ENCODE data around the gene DLL1.
A peak's percentile ranks its signal among the peaks of the same experiment; 100 is the strongest.

DLL1 gene

DNA sequence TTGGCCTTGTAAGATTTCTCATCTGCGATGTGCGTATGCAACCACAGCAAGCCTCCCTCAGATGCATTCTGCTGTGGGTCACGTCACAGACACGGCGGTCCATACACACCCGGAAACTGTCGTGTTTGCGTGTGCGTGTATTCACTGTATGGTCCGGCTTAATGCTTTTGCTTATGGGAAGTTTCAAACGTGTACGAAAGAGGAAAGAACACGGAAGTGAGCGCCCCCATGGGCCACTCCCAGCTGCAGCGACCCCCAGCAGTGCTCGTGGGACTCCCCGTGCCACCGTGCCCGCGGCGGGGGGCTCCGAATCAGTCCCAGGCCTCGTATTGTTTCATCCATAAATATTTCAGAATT, 10.2 kb downstream of the DLL1 start:
- Mint-ChIP-seq H3K36me3 (ENCODE audit: low read depth) (peaks cover 4% of the 10 kb centered on the region), H3K27me3 (peaks cover 8% of the 10 kb centered on the region), H3K9me3 (no peaks in the 10 kb centered on the region), H3K27ac (no peak overlapping the region), H3K4me1 (ENCODE audit: low read depth) (peaks cover 37% of the 10 kb centered on the region), H3K4me3 (peak overlapping the region; percentile 24)

DNA sequence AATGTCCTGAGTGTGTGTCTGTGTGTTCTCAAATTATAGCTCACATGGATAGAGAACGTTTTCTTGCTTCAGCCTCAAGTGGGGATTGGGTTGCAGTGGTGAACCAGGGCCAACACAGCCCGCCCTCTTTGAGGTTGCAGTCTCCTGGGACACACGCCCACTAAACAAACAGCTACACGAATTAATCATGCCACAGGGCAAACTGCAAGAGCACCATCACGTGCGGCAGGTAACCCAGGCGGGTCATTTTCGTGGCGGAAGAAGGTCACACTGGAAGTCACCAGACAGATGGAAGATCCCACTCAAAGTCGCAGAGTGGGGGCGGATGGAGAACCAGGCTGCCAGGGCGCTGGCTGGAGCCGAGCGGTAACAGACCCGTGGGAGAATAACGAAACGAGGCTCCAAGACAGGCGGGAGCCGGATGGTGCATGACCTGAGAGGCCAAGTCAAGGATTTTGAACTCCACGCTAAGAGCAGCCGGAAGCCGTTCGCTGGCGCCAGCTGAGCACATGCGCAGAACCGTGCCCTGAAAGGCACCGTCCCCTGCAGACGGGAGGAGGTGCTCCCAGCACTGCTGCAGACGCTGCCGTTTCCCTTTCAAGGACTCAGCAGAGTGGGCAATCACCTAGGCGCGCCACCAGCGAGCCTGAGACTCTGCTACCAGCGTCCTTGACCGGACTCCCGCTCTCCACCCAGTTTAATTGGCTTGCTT, 10.7 kb downstream of the DLL1 start:
- Mint-ChIP-seq H3K4me3 (no peak overlapping the region), H3K9me3 (no peaks in the 10 kb centered on the region), H3K36me3 (ENCODE audit: low read depth) (peaks cover 4% of the 10 kb centered on the region)

DNA sequence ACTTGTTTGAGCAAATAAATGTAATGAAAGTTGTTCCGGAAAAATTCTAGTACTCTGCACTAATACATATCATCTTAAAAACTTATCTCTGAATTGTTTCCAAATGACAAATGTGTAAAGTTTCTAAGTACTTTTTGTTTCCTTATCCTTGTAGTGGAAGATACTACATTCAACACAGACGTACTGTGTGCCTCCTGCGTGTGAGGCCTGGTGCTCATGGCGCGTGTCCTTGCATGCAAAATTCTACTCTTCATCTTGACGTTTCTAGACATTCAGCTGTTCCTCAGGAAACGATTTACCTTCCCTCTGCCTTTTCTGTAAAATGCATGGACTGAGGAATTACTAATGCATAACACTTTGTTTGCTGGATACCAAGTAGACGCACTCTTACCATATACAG, 11.5 kb downstream of the DLL1 start:
- Mint-ChIP-seq H3K36me3 (ENCODE audit: low read depth) (peaks cover 4% of the 10 kb centered on the region), H3K4me3 (no peak overlapping the region), H3K27me3 (peaks cover 8% of the 10 kb centered on the region), H3K4me1 (ENCODE audit: low read depth) (peaks cover 37% of the 10 kb centered on the region), H3K27ac (no peak overlapping the region), H3K9me3 (no peaks in the 10 kb centered on the region)

More for the DNA sequence above, 10.7 kb downstream of the DLL1 start:
- Mint-ChIP-seq H3K27me3 (peaks cover 8% of the 10 kb centered on the region), H3K4me1 (ENCODE audit: low read depth) (peaks cover 37% of the 10 kb centered on the region), H3K27ac (no peak overlapping the region)

DNA sequence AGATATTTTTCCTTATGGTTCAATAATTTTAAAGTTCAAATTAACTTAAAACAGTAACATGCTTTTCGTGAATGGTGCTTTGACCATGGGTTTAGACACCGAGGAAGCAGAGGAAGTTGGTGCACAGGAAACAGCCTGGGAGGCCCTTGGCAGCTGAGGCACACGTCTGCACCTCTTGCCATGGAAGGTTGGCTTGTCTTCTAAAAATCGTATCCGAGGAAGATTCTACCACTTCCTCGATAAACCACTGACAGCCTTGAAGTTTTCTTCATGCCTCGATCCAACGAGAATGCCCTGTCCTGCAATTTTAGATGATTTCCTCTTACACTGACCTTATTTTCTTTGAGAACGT, 12.2 kb downstream of the DLL1 start:
- H3K27ac Mint-ChIP-seq: peak overlapping the region; percentile 71
- H3K9me3 Mint-ChIP-seq: no peaks in the 10 kb centered on the region
- H3K4me3 Mint-ChIP-seq: no peak overlapping the region
- H3K36me3 Mint-ChIP-seq (ENCODE audit: low read depth): peaks cover 8% of the 10 kb centered on the region
- H3K27me3 Mint-ChIP-seq: peaks cover 8% of the 10 kb centered on the region
- H3K4me1 Mint-ChIP-seq (ENCODE audit: low read depth): peaks cover 37% of the 10 kb centered on the region

DNA sequence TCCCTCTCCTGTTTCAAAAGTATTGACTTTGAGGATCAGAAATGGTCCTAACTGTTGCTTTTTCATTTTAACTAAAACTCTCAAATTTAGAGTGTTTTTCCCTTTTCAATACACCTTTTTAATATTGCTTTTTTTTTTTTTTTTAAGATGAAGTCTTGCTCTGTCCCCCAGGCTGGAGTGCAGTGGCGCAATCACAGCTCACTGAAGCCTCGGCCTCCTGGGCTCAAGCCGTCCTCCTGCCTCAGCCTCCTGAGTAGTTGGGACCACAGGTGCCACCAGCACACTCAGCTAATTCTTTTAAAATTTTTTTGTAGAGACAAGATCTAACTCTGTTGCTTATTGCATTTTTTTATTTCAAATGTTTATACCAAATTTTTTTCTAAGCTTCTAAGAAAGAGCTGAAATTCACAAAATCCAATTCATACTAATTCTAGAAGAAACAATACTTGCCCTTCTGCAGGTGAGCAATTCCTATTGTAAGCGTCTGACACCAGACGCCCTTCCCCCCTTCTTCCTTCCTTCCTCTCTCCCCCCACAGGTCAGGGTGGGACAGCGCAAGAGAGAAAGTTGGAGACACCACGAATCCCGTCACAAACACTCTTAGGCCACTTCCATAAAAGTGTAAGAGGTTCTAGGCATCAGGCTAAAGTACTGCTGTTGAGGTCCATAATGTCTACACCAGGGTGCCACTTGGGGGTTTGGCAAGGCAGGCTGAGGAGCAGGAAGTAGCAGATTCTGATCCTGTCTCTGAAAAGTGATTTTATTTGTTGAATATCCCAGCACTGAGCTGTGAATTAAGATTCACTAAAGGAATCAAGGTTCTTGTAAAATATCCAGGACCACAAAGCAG, 12.8 kb downstream of the DLL1 start:
- Mint-ChIP-seq H3K4me3 (peak overlapping the region; percentile 42), H3K4me1 (ENCODE audit: low read depth) (peaks cover 37% of the 10 kb centered on the region), H3K9me3 (no peaks in the 10 kb centered on the region), H3K27ac (peak overlapping the region; percentile 71), H3K27me3 (peaks cover 8% of the 10 kb centered on the region), H3K36me3 (ENCODE audit: low read depth) (peaks cover 11% of the 10 kb centered on the region)

DNA sequence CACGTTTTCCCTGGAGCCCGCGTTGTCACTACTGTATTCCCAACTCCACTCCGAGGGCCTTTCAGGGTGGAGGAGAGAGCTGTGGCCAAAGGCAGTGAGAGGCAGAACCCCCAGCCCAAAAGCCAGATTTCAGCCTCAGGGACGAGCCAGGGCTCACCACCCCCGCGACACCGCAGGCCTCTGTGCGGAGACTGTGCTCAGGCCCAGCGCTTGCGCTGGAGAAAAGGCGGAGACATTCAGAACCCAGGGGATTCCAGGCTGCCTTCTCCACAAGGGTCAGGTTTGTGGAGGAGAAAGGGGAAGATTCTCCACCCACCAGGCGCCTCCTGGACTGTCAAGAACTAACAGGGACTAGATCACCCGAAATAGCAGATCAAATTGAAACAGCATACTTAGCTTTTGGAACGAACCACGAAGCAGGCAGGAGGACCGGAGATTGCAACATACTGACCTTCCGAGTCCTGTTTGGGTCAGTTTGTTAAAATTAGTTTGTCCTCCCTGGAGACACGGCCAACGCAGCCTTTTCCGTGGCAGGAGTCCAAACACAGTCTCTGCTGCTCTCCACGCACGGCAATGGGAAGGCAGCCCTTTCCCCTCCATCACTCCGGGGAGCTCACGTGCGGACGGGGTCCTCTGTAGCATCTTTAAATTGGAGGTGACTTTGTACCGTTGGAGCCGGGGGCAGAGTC, 14.4 kb downstream of the DLL1 start:
- peaks cover 7% of the 10 kb centered on the region for H3K36me3 Mint-ChIP-seq (ENCODE audit: low read depth)
- H3K4me3 Mint-ChIP-seq: no peak overlapping the region
- H3K27me3 Mint-ChIP-seq: peaks cover 8% of the 10 kb centered on the region
- H3K27ac Mint-ChIP-seq: no peak overlapping the region
- no peaks in the 10 kb centered on the region for H3K9me3 Mint-ChIP-seq
- H3K4me1 Mint-ChIP-seq (ENCODE audit: low read depth): peaks cover 51% of the 10 kb centered on the region

DNA sequence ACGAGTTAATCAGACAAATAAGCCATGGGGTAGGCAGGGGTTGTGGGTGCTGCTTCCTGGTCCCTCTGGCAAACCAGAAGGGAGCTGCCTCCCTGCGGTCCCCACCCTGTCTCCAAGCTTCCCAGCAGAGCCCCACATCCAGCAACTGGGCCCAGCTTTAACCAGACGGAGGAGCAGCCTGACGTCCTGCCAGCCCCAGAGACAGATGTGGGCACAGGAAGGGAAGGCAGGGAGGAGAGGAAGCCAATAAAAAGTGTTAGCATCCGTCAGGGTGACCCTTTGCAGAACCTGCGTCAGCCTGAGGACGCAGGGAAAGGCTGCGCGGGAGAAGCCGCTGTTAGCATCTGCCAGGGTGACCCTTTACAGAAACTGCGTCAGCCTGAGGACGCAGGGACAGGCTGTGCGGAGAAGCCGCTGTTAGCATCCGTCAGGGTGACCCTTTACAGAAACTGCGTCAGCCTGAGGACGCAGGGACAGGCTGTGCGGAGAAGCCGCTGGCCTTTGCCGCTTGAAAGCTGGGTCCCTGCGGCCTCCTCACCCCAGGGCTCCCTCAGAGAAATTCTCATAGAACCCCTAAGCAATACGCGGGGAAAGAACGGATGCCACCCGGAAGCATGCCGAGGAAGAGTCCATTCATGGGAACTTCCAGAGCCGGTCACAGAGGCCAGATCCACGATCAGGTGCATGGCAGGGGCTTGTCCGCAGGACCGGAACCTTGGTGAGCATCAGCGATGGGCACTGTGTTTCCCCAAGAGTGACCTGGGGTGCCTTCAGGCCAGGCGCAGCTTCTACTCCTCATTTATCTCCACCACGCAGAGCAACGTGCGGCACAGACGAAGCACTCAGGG, 15.9 kb downstream of the DLL1 start:
- Mint-ChIP-seq H3K27me3 (peaks cover 6% of the 10 kb centered on the region), H3K27ac (no peak overlapping the region), H3K4me3 (no peak overlapping the region), H3K36me3 (ENCODE audit: low read depth) (peaks cover 7% of the 10 kb centered on the region), H3K9me3 (no peaks in the 10 kb centered on the region), H3K4me1 (ENCODE audit: low read depth) (peaks cover 56% of the 10 kb centered on the region)

DNA sequence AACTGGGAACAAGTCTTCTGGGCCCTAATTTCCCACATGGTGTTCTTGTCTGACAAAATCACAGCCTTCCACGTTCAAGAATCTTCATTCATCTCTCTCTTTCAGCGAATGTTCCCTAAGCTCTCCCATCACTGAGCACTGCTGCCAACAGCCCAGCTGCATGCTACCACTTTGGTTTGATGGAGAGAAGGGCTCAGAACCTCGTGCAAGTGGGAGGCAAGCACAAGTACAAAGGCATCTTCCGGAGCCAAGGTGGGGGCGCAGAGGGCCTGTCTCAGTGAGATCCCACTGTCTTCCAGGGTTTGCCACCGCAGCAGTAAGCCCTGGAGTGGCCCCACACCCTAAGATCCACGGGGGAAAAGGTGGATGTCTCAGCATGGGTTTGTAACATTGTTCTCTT, 17.2 kb downstream of the DLL1 start:
- H3K27me3 Mint-ChIP-seq: no peaks in the 10 kb centered on the region
- no peaks in the 10 kb centered on the region for H3K9me3 Mint-ChIP-seq
- H3K4me1 Mint-ChIP-seq (ENCODE audit: low read depth): peaks cover 45% of the 10 kb centered on the region
- peaks cover 7% of the 10 kb centered on the region for H3K36me3 Mint-ChIP-seq (ENCODE audit: low read depth)
- H3K27ac Mint-ChIP-seq: no peak overlapping the region
- H3K4me3 Mint-ChIP-seq: no peak overlapping the region

DNA sequence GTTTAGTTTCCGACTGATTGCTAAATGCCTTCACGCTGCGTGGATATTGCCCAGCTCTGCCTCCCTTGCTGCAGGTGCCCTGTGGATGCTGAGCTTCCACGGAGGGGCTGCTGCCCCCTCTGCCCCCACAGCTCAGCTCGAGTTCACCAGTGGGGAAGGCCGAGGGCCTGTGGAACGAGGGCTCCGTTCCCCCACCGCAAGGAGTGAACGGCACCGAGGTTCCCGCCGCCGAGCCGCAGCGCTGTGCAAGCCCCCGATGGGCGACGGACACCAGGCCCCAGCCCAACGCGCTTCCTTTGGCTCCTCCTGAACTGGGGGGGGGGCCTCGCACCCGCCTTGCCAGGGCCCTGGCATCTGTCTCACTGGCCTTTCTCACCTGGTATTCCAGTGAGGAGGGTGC, 17.7 kb downstream of the DLL1 start:
- Mint-ChIP-seq H3K4me3 (no peak overlapping the region), H3K4me1 (ENCODE audit: low read depth) (peaks cover 40% of the 10 kb centered on the region), H3K27me3 (no peaks in the 10 kb centered on the region), H3K9me3 (no peaks in the 10 kb centered on the region), H3K27ac (no peak overlapping the region), H3K36me3 (ENCODE audit: low read depth) (peaks cover 7% of the 10 kb centered on the region)

DNA sequence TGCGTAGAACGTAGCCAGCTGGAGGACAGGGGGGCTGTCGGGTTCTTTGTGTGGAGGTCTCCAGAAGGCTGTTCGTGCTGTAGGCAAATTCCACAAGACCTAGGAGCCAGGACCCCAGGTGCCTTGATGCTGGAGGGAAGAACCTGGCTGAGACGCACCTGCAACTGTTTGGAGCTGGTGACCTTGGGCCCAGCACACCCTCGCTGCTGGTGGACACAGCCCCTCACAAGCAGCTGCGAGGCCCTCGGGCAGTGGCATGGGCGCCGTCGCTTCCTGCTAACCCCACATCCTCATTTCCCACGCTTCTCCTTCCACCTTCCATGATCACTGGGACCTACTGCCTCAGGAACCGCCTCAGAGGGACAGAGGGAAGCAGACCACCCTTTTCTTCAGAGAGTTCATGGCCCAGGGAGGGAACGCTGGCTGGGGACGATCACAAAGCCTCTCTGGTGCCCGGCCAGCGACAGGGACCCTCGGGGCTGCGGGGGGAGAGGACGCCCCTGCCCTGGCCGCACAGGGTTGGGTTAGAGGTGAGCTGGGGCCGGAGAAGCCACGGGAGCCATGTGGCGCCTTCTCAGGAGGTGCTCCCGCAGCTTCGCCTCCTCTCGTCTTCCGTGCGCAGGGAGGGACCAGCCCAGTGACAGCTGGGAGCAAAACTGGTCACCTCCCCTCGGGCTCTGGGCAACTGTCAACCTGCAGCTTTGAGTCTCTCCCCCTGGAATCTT, 18.4 kb downstream of the DLL1 start:
- H3K36me3 Mint-ChIP-seq (ENCODE audit: low read depth): peaks cover 7% of the 10 kb centered on the region
- no peaks in the 10 kb centered on the region for H3K9me3 Mint-ChIP-seq
- H3K4me3 Mint-ChIP-seq: peak overlapping the region; percentile 77
- peaks cover 34% of the 10 kb centered on the region for H3K4me1 Mint-ChIP-seq (ENCODE audit: low read depth)
- H3K27me3 Mint-ChIP-seq: no peaks in the 10 kb centered on the region
- peak overlapping the region; percentile 78 for H3K27ac Mint-ChIP-seq

DNA sequence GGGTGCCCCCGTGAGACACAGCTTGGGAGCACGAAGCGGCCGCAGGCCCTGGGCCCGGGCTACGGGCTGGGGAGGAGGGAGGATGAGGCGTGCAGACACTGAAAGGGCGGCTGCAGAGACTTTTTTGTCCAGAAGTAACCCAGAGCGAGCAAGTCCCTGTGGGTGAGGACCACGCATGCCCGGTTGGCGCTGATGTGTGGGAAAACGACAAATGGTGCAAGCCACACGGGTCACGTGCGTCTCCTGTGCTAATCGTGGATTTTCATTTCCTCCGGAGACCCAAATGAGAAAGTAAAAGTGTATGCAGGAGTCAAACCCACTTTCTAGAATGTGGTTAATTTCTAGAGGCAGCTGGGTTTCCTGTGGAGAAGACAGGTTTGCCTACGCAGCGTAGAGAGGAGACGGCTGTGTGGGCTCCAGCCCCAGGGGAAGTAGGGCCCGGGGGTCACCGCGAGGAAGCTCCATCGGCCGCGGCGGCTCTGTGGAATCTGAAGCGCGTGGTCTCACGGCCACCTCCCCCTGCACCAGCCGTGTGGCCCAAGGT, 19.0 kb downstream of the DLL1 start:
- Mint-ChIP-seq H3K27ac (peak overlapping the region; percentile 78), H3K9me3 (no peaks in the 10 kb centered on the region), H3K4me1 (ENCODE audit: low read depth) (peaks cover 28% of the 10 kb centered on the region), H3K4me3 (peak overlapping the region; percentile 77), H3K36me3 (ENCODE audit: low read depth) (peaks cover 7% of the 10 kb centered on the region), H3K27me3 (no peaks in the 10 kb centered on the region)

DNA sequence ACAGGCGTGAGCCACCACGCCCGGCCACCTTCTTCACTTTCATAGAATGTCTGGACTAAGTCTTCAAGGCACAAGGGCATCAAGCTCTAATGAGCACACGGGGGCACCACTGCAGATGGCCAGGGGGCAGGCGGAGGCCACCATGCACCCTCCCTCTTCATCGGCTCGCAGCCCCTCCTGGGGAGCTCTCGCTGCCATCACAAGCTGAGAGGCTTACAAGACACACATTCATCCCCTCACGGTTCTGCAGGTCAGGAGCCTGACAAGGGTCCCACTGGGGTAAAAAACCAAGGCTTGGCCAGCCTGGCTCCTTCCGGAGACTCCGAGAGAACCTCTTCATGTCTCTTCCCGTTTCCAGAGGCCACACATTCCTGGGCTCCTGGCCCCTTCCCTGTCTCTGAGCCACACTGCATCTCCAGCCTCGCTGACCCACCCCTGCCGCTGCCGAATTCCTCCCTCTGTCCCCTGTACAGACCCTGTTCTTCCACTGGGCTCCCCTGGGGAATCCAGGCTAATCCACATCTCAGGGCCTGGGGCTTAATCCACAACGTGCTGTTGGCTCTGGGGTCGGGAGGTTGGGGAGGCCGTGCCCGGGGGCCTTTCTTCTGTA, 19.8 kb downstream of the DLL1 start:
- Mint-ChIP-seq H3K9me3 (no peaks in the 10 kb centered on the region), H3K27ac (peak overlapping the region; percentile 78), H3K4me3 (peak overlapping the region; percentile 77), H3K36me3 (ENCODE audit: low read depth) (peaks cover 7% of the 10 kb centered on the region), H3K4me1 (ENCODE audit: low read depth) (peaks cover 21% of the 10 kb centered on the region), H3K27me3 (no peaks in the 10 kb centered on the region)

DNA sequence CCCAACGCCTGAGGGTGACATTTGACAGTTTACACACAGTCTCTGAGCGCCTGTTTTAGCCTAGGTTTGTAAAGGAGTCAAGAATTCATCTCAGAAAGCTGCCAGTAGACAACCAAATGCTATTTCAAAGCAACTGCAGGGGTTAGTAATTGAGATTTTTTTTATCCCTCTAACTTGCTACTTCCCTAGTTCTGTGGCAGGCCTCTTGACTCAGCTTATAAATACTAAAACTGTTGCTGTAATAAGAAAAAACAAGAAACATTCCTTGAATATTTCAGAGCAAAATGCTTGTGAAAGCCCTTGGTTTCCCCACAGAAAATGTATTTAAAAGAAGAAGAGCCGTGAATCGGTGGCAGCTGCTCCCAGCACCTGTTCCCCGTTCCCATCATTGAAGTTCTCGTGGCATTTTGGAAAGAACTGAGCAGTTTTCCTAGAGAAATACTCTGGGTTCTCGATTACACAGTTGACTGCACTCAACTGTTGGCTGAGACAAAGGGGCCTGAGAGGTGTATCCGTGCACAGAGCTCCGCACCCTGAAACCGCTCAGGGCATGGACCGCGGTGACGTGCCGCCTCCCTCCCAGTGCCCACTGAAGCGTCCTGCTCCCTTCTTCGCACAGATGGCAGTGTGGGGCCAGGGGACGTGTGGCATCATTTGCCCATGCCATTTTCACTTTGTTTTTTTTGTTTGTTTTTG, 20.9 kb downstream of the DLL1 start:
- peaks cover 21% of the 10 kb centered on the region for H3K4me1 Mint-ChIP-seq (ENCODE audit: low read depth)
- H3K27me3 Mint-ChIP-seq: no peaks in the 10 kb centered on the region
- no peak overlapping the region for H3K27ac Mint-ChIP-seq
- no peak overlapping the region for H3K4me3 Mint-ChIP-seq
- no peaks in the 10 kb centered on the region for H3K9me3 Mint-ChIP-seq
- peaks cover 7% of the 10 kb centered on the region for H3K36me3 Mint-ChIP-seq (ENCODE audit: low read depth)

All from stimulated activated naive CD8-positive, alpha-beta T cell treated with anti-CD3 and anti-CD28 coated beads, Interleukin-15, Interleukin-2, amounts not matched to agents 100 ng/mL and 50 ng/mL, for 24 hours (primary cell).